ENCODE measurements around the gene PLAU.

GRCh38 chr10:73932620-73933112 lies 21.7 kb downstream of the PLAU start:
- TF ChIP-seq FOXJ3 (CRISPR knock-in tag; IDR thresholded peaks at IDR 0.05; ENCODE audit: borderline replicate concordance) (no peak), CTCF (IDR thresholded peaks at IDR 0.05) (no peak), HMGXB4 (CRISPR knock-in tag; IDR thresholded peaks at IDR 0.05) (no peak), ZSCAN18 (CRISPR knock-in tag; IDR thresholded peaks at IDR 0.05) (no peak), SMAD3 (CRISPR knock-in tag; IDR thresholded peaks at IDR 0.05; ENCODE audit: borderline replicate concordance) (no peak)

Measured in WTC11 (cell line).